H9 (cell line): ENCODE results near the gene TMEM208. TPM values are rescaled to one million over a fixed set of nuclear protein-coding genes. Genes with fewer than 3 reads are reported as not detected.

ENCODE experiments used
- DNase-seq: peaks from one replicate; pipeline ENCODE4 v3.0.0-alpha.2; 2017
- H2AFZ ChIP-seq: one replicate; pipeline ENCODE4 v1.6.1; 2013; ENCODE audit warnings: mild to moderate bottlenecking, low read length, control low read depth, moderate library complexity
- H2AK5ac ChIP-seq: 2 replicates; pipeline ENCODE4 v1.6.1; 2013; ENCODE audit warnings: low read length, control low read depth, mixed read lengths; ENCODE audit not compliant: insufficient read length
- H2BK120ac ChIP-seq: one replicate; pipeline ENCODE4 v1.6.1; 2013; ENCODE audit warnings: low read depth, mild to moderate bottlenecking, low read length, control low read depth, inconsistent platforms; ENCODE audit not compliant: poor library complexity, severe bottlenecking
- H2BK12ac ChIP-seq: 2 replicates; pipeline ENCODE4 v1.6.1; 2013; ENCODE audit warnings: low read length, control low read depth, mixed read lengths, low read depth; ENCODE audit not compliant: insufficient read length
- H2BK15ac ChIP-seq: 2 replicates; pipeline ENCODE4 v1.6.1; 2013; ENCODE audit warnings: low read depth, low read length, control low read depth
- H2BK20ac ChIP-seq: one replicate; pipeline ENCODE4 v1.6.1; 2013; ENCODE audit warnings: low read depth, mild to moderate bottlenecking, low read length, control low read depth, inconsistent platforms; ENCODE audit not compliant: poor library complexity, severe bottlenecking
- H2BK5ac ChIP-seq: 2 replicates; pipeline ENCODE4 v1.6.1; 2013; ENCODE audit warnings: low read length, control low read depth, mixed read lengths; ENCODE audit not compliant: insufficient read length
- H3K14ac ChIP-seq: 2 replicates; pipeline ENCODE4 v1.6.1; 2013; ENCODE audit warnings: low read length, control low read depth; ENCODE audit not compliant: insufficient read depth
- H3K18ac ChIP-seq: 2 replicates; pipeline ENCODE4 v1.6.1; 2013; ENCODE audit warnings: low read depth, mild to moderate bottlenecking, mixed read lengths, low read length, control low read depth; ENCODE audit not compliant: insufficient read length
- H3K23ac ChIP-seq: 2 replicates; pipeline ENCODE4 v1.6.1; 2013; ENCODE audit warnings: low read length, control low read depth, mixed read lengths, low read depth; ENCODE audit not compliant: insufficient read length
- H3K23me2 ChIP-seq: 2 replicates; pipeline ENCODE4 v1.6.1; 2013; ENCODE audit warnings: low read depth, mild to moderate bottlenecking, mixed read lengths, low read length, control low read depth; ENCODE audit not compliant: insufficient read length, poor library complexity, severe bottlenecking
- H3K27ac ChIP-seq: 2 replicates; pipeline ENCODE4 v1.5.1; 2013; ENCODE audit warnings: low read length, control low read depth, mixed read lengths, low read depth; ENCODE audit not compliant: insufficient read length
- H3K27me3 ChIP-seq: 2 replicates; pipeline ENCODE4 v1.6.1; 2013; ENCODE audit warnings: low read length, control low read depth, inconsistent platforms; ENCODE audit not compliant: insufficient read depth
- H3K4ac ChIP-seq: 2 replicates; pipeline ENCODE4 v1.6.1; 2013; ENCODE audit warnings: low read depth, mild to moderate bottlenecking, control low read depth, inconsistent platforms, low read length, moderate library complexity
- H3K4me1 ChIP-seq: 2 replicates; pipeline ENCODE4 v1.6.1; 2013; ENCODE audit warnings: low read length, control low read depth, inconsistent platforms; ENCODE audit not compliant: insufficient read depth
- H3K4me2 ChIP-seq: 2 replicates; pipeline ENCODE4 v1.6.1; 2013; ENCODE audit warnings: low read length, control low read depth, mixed read lengths; ENCODE audit not compliant: insufficient read length, insufficient read depth
- H3K56ac ChIP-seq: 2 replicates; pipeline ENCODE4 v1.6.1; 2013; ENCODE audit warnings: low read depth, mild to moderate bottlenecking, mixed read lengths, low read length, control low read depth; ENCODE audit not compliant: insufficient read length
- H3K79me1 ChIP-seq: 2 replicates; pipeline ENCODE4 v1.6.1; 2013; ENCODE audit warnings: low read depth, mild to moderate bottlenecking, moderate library complexity, low read length, control low read depth, inconsistent platforms; ENCODE audit not compliant: insufficient read depth, poor library complexity, severe bottlenecking
- H3K79me2 ChIP-seq: 2 replicates; pipeline ENCODE4 v1.6.1; 2013; ENCODE audit warnings: low read length, control low read depth, inconsistent platforms; ENCODE audit not compliant: insufficient read depth
- H3K9ac ChIP-seq: 2 replicates; pipeline ENCODE4 v1.6.1; 2013; ENCODE audit warnings: low read length, control low read depth, mixed read lengths; ENCODE audit not compliant: insufficient read length; ENCODE audit errors: extremely low read depth
- H3K9me3 ChIP-seq: one replicate; pipeline ENCODE4 v1.6.1; 2013; ENCODE audit warnings: low read depth, low read length, inconsistent platforms; ENCODE audit not compliant: control insufficient read depth
- H3T11ph ChIP-seq: one replicate; pipeline ENCODE4 v1.6.1; 2013; ENCODE audit warnings: mild to moderate bottlenecking, low read length, control low read depth, inconsistent platforms
- H4K20me1 ChIP-seq: one replicate; pipeline ENCODE4 v1.6.1; 2013; ENCODE audit not compliant: control insufficient read depth, insufficient read length, insufficient read depth
- H4K5ac ChIP-seq: 2 replicates; pipeline ENCODE4 v1.6.1; 2013; ENCODE audit warnings: low read depth, mild to moderate bottlenecking, mixed read lengths, low read length, control low read depth; ENCODE audit not compliant: insufficient read length
- H4K8ac ChIP-seq: replicated peaks from 2 replicates; pipeline ENCODE4 v1.6.1; 2013; ENCODE audit warnings: low read length, control low read depth, mixed read lengths, low read depth; ENCODE audit not compliant: insufficient read length
- H4K91ac ChIP-seq: 2 replicates; pipeline ENCODE4 v1.6.1; 2013; ENCODE audit warnings: low read depth, mild to moderate bottlenecking, moderate library complexity, mixed read lengths, low read length, control low read depth; ENCODE audit not compliant: insufficient read length
- H3K27ac Mint-ChIP-seq, 3 experiments: 2 replicates in 2 of 3; 3 replicates in 1 of 3; pipeline ENCODE4 v1.8.0; 2020 to 2021; ENCODE audit warnings: mixed read lengths in 3 of 3, mild to moderate bottlenecking in 1 of 3, moderate library complexity in 1 of 3
- H3K27me3 Mint-ChIP-seq: 2 replicates; pipeline ENCODE4 v1.8.0; 2021; ENCODE audit warnings: low read depth, mild to moderate bottlenecking, moderate library complexity, mixed read lengths
- H3K36me3 Mint-ChIP-seq, 3 experiments: 2 replicates in 2 of 3; 3 replicates in 1 of 3; pipeline ENCODE4 v1.8.0; 2020 to 2021; ENCODE audit warnings: low read depth in 3 of 3, mixed read lengths in 3 of 3; ENCODE audit not compliant: insufficient read depth in 1 of 3
- H3K4me1 Mint-ChIP-seq, 2 experiments: 2 replicates each; pipeline ENCODE4 v1.8.0; 2020; ENCODE audit warnings: mixed read lengths in 2 of 2
- H3K4me3 Mint-ChIP-seq, 2 experiments: 2 replicates in 1 of 2; 3 replicates in 1 of 2; pipeline ENCODE4 v1.8.0; 2020 to 2021; ENCODE audit warnings: mild to moderate bottlenecking in 2 of 2, mixed read lengths in 2 of 2, moderate library complexity in 1 of 2
- H3K9me3 Mint-ChIP-seq, 2 experiments: 2 replicates in 1 of 2; 3 replicates in 1 of 2; pipeline ENCODE4 v1.8.0; 2020; ENCODE audit warnings: mild to moderate bottlenecking in 2 of 2, mixed read lengths in 2 of 2, moderate library complexity in 1 of 2
- WGBS: extraction: QIAGEN DNeasy Blood & Tissue Kit; methylation state at CpG from one replicate; pipeline ENCODE4 v1.1.7; 2013; ENCODE audit warnings: missing lambda C conversion rate, low lambda C conversion rate, mixed read lengths; ENCODE audit not compliant: insufficient read length; ENCODE audit errors: extremely low coverage; 5-methylcytosine and 5-hydroxymethylcytosine counted together
- total RNA-seq: library from RNA; stranded (reverse); gene quantifications from 2 replicates; pipeline ENCODE4 v1.2.1, GENCODE V29; 2021
- TF ChIP-seq, protein P1 (sequence below): fragments of 200-600 bp; sonication (generic); conservative IDR thresholded peaks from 3 replicates; pipeline ENCODE4 v1.8.0; 2021; ENCODE audit warnings: antibody characterized with exemption, mild to moderate bottlenecking

The TMEM208 gene
- total RNA-seq, 1 experiment from 2014 or later: 42.6 TPM

DNA sequence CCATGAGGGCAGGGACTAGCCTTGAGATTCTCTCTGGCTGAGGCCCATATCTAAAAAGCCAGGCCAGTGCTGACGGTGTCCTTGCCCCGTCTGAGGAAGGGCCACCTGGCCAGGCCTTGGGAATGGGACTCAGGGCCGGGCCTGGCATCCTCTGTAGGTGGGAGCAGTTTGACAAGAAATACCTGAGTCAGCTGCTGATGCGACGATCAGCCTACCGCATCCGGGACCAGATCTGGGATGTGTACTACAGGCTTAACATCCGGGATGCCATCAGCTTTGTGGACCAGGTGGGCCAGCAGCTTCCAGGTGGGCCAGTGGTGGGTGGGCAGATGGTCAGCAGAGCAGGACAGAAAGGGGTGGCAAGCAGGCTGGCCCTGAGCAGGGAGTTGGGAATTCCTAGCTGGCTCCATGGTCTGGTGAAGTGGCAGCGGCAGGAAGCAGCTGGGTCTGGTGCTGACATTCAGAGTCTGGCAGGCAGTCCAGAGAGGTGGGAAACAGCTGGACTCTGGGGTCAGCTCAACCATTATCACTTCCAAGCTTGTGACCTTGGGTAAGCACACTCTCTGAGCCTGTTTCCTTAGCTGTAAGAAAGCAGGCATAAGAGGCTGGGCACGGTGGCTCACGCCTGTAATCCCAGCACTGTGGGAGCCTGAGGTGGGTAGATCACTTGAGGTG lies 31.4 kb downstream of the TMEM208 start:
- no peak overlapping the region for H3K18ac ChIP-seq
- H3K56ac ChIP-seq: no peak overlapping the region
- Mint-ChIP-seq H3K27me3 (peaks cover 7% of the 10 kb centered on the region), H3K9me3 (no peaks in the 10 kb centered on the region), H3K27ac (no peak overlapping the region), H3K4me1 (no peaks in the 10 kb centered on the region), H3K4me3 (no peak overlapping the region), H3K36me3 (peaks cover 0 to 19% (median 0%) of the 10 kb centered on the region in 3 experiments; a peak in 4 of 7 replicates)
- no peak overlapping the region for H4K5ac ChIP-seq
- DNase-seq: peak; percentile 17
- H2AK5ac ChIP-seq: no peak overlapping the region
- H3K27me3 ChIP-seq: no peaks in the 10 kb centered on the region
- no peak overlapping the region for H3K9ac ChIP-seq
- no peaks in the 10 kb centered on the region for H3K79me2 ChIP-seq
- H4K91ac ChIP-seq: no peak overlapping the region
- WGBS: no CpG with 5 or more reads among the region's 11 CpGs
- H3K9me3 ChIP-seq: no peaks in the 10 kb centered on the region
- no peaks in the 10 kb centered on the region for H3K79me1 ChIP-seq
- no peak overlapping the region for H3K27ac ChIP-seq
- no peak overlapping the region for H3K23ac ChIP-seq
- H3K4ac ChIP-seq: no peak overlapping the region
- no peaks in the 10 kb centered on the region for H3K4me1 ChIP-seq
- no peaks in the 10 kb centered on the region for H3K23me2 ChIP-seq
- no peak overlapping the region for H2BK12ac ChIP-seq
- no peak overlapping the region for H3K14ac ChIP-seq
- no peak overlapping the region for H2AFZ ChIP-seq
- no peak overlapping the region for H3K4me2 ChIP-seq
- H4K20me1 ChIP-seq: no peaks in the 10 kb centered on the region
- TF ChIP-seq, protein P1, sequence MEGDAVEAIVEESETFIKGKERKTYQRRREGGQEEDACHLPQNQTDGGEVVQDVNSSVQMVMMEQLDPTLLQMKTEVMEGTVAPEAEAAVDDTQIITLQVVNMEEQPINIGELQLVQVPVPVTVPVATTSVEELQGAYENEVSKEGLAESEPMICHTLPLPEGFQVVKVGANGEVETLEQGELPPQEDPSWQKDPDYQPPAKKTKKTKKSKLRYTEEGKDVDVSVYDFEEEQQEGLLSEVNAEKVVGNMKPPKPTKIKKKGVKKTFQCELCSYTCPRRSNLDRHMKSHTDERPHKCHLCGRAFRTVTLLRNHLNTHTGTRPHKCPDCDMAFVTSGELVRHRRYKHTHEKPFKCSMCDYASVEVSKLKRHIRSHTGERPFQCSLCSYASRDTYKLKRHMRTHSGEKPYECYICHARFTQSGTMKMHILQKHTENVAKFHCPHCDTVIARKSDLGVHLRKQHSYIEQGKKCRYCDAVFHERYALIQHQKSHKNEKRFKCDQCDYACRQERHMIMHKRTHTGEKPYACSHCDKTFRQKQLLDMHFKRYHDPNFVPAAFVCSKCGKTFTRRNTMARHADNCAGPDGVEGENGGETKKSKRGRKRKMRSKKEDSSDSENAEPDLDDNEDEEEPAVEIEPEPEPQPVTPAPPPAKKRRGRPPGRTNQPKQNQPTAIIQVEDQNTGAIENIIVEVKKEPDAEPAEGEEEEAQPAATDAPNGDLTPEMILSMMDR: no peak
- no peak overlapping the region for H2BK20ac ChIP-seq
- no peak overlapping the region for H3T11ph ChIP-seq
- H4K8ac ChIP-seq: no peak overlapping the region
- H2BK15ac ChIP-seq: no peak overlapping the region
- no peak overlapping the region for H2BK120ac ChIP-seq
- no peak overlapping the region for H2BK5ac ChIP-seq
